Measurements from ENCODE around the gene TRPM5. TPM values are rescaled to one million over a fixed set of nuclear protein-coding genes. Genes with fewer than 3 reads are reported as not detected.

The TRPM5 gene
- total RNA-seq, 1 experiment from 2014 or later: not detected

DNA sequence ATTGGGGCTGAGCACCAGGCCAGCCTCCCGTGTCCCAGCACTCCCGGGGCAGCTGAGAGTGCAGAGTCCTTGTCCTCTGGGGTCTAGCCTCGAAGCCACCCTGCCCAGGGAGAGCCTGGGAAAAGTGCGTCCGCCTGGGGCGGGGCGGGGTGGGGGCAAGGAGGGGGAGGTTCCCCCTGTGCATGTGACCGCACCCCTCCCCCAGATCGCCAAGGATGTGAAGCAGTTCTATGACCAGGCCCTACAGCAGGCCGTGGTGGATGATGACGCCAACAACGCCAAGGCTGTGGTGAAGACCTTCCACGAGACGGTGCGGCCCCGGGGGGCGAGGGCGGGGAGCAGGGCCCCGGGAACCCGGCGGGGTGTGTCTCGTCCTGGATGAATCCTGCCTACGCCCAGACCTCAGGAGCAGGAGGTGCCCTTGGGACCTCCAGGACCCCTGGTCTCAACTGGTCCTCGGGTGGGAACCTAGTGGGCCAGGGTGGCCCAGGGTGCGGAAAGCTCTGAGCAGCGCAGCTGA is 49.0 kb downstream of the TRPM5 start:
- no peak for DNase-seq (ENCODE audit: low spot score)
- Histone ChIP-seq H3K27me3 (replicated peaks; ENCODE audit: insufficient read depth, low read depth, low read length, poor library complexity) (no peaks in the 10 kb centered on the region), H3K27ac (ENCODE audit: low read depth, low read length, poor library complexity, severe bottlenecking) (no peak overlapping the region), H3K36me3 (ENCODE audit: insufficient read depth, low read length, poor library complexity, severe bottlenecking) (peaks cover 3% of the 10 kb centered on the region), H3K4me1 (ENCODE audit: insufficient read depth, low read length, poor library complexity, severe bottlenecking) (no peaks in the 10 kb centered on the region), H3K4me3 (ENCODE audit: low read depth, low read length, poor library complexity, severe bottlenecking) (no peak overlapping the region), H3K9me3 (ENCODE audit: low read depth, low read length, poor library complexity, severe bottlenecking) (no peaks in the 10 kb centered on the region)
- TF ChIP-seq, protein P1, sequence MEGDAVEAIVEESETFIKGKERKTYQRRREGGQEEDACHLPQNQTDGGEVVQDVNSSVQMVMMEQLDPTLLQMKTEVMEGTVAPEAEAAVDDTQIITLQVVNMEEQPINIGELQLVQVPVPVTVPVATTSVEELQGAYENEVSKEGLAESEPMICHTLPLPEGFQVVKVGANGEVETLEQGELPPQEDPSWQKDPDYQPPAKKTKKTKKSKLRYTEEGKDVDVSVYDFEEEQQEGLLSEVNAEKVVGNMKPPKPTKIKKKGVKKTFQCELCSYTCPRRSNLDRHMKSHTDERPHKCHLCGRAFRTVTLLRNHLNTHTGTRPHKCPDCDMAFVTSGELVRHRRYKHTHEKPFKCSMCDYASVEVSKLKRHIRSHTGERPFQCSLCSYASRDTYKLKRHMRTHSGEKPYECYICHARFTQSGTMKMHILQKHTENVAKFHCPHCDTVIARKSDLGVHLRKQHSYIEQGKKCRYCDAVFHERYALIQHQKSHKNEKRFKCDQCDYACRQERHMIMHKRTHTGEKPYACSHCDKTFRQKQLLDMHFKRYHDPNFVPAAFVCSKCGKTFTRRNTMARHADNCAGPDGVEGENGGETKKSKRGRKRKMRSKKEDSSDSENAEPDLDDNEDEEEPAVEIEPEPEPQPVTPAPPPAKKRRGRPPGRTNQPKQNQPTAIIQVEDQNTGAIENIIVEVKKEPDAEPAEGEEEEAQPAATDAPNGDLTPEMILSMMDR (conservative IDR thresholded peaks at IDR 0.05; ENCODE audit: low read depth, low read length): no peak
- no peak for TF ChIP-seq EZH2 (IDR thresholded peaks at IDR 0.05; ENCODE audit: borderline replicate concordance, low read depth, low read length, poor library complexity, severe bottlenecking)
- ChIA-PET CTCF (no interaction called here), POLR2A (ENCODE audit: low non-redundant PET) (no interaction called here)
- BruUV-seq (replicated peaks): no TSS peak
- intact Hi-C loops (cut with micrococcal nuclease; ENCODE audit: unreplicated experiment): no loop called here

DNA sequence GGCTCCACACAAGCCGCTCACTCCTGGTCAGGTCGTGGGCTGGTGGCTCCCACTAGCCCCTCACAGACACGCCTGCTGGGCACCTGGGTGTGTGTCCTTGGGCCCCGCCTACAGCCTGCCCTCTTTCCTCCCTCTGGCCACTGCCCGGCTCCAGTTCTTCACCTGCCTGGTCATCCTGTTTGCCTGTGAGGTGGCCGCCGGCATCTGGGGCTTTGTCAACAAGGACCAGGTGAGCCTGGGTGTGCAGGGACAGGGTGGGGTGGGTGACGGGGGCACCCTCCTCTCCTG is 49.6 kb downstream of the TRPM5 start:
- CTCF ChIA-PET: no interaction called here
- no peaks in the 10 kb centered on the region for H3K4me1 ChIP-seq (ENCODE audit: insufficient read depth, low read length, poor library complexity, severe bottlenecking)
- BruUV-seq (replicated peaks): no TSS peak

More for the DNA sequence above, 49.6 kb downstream of the TRPM5 start:
- no peak for DNase-seq (ENCODE audit: low spot score)
- intact Hi-C loops (cut with micrococcal nuclease; ENCODE audit: unreplicated experiment): no loop called here
- Histone ChIP-seq H3K4me3 (ENCODE audit: low read depth, low read length, poor library complexity, severe bottlenecking) (no peak overlapping the region), H3K27me3 (replicated peaks; ENCODE audit: insufficient read depth, low read depth, low read length, poor library complexity) (no peaks in the 10 kb centered on the region), H3K9me3 (ENCODE audit: low read depth, low read length, poor library complexity, severe bottlenecking) (no peaks in the 10 kb centered on the region), H3K27ac (ENCODE audit: low read depth, low read length, poor library complexity, severe bottlenecking) (no peak overlapping the region), H3K36me3 (ENCODE audit: insufficient read depth, low read length, poor library complexity, severe bottlenecking) (peaks cover 3% of the 10 kb centered on the region)
- no peak for TF ChIP-seq EZH2 (IDR thresholded peaks at IDR 0.05; ENCODE audit: borderline replicate concordance, low read depth, low read length, poor library complexity, severe bottlenecking)
- TF ChIP-seq, protein P1 (conservative IDR thresholded peaks at IDR 0.05; ENCODE audit: low read depth, low read length): no peak
- POLR2A ChIA-PET (ENCODE audit: low non-redundant PET): no interaction called here

Other genes with a start within 250 kb of the TRPM5 start
- gene ASCL2, start 173.9 kb downstream of the TRPM5 start, total RNA-seq (2021): not detected in 2 replicates
- gene C11orf21, start 142.6 kb downstream of the TRPM5 start, total RNA-seq (2021): not detected in 2 replicates
- not detected in 2 replicates for gene TSPAN32, start 142.5 kb downstream of the TRPM5 start, total RNA-seq (2021)
- gene CD81, start 67.2 kb downstream of the TRPM5 start, total RNA-seq (2021): 183 and 194 TPM in 2 replicates
- 41.3 and 46.8 TPM in 2 replicates for gene TSSC4, start 43.8 kb downstream of the TRPM5 start, total RNA-seq (2021)
- gene KCNQ1, start 494 bp upstream of the TRPM5 start, total RNA-seq (2021): not detected in 2 replicates